Neutrophil (primary cell): ENCODE measurements around the gene OR4K14.

ENCODE experiments used
- H3K27ac ChIP-seq: fragments of 200-600 bp; sonication (generic); 2 replicates; pipeline ENCODE4 v1.5.1; 2016; ENCODE audit warnings: mild to moderate bottlenecking, moderate library complexity
- H3K27me3 ChIP-seq: fragments of 200-600 bp; sonication (generic); 2 replicates; pipeline ENCODE4 v1.6.0; 2016; ENCODE audit warnings: mild to moderate bottlenecking
- H3K36me3 ChIP-seq: fragments of 200-600 bp; sonication (generic); 2 replicates; pipeline ENCODE4 v1.5.1; 2017
- H3K4me1 ChIP-seq, 2 experiments: fragments of 200-600 bp in 1 of 2; sonication (generic) in 1 of 2; 1 replicate in 1 of 2; 2 replicates in 1 of 2; pipeline versions ENCODE4 v1.5.1 to v1.6.1; 2013 to 2016; ENCODE audit warnings: low read depth in 1 of 2, low read length in 1 of 2, mild to moderate bottlenecking in 1 of 2, moderate library complexity in 1 of 2; ENCODE audit not compliant: control insufficient read depth in 1 of 2, insufficient read depth in 1 of 2
- H3K4me3 ChIP-seq, 2 experiments: fragments of 200-600 bp in 1 of 2; sonication (generic) in 1 of 2; 1 replicate in 1 of 2; 2 replicates in 1 of 2; pipeline ENCODE4 v1.5.1; 2013 to 2016; ENCODE audit warnings: low read depth in 1 of 2, low read length in 1 of 2, mild to moderate bottlenecking in 1 of 2, moderate library complexity in 1 of 2
- H3K9me3 ChIP-seq: fragments of 200-600 bp; sonication (generic); 2 replicates; pipeline ENCODE4 v1.5.1; 2016
- TF ChIP-seq, protein P1 (sequence below): fragments of 200-600 bp; sonication (generic); IDR thresholded peaks from 2 replicates; pipeline ENCODE4 v1.5.1; 2016; ENCODE audit warnings: antibody characterized with exemption

The OR4K14 gene

GRCh38 chr14:20035449-20035848 is 16.3 kb upstream of the OR4K14 start:
- Histone ChIP-seq H3K4me1 (no peaks in the 10 kb centered on the region), H3K36me3 (no peaks in the 10 kb centered on the region), H3K9me3 (no peaks in the 10 kb centered on the region), H3K27ac (no peak overlapping the region), H3K4me3 (no peak overlapping the region), H3K27me3 (no peaks in the 10 kb centered on the region)
- TF ChIP-seq, protein P1, sequence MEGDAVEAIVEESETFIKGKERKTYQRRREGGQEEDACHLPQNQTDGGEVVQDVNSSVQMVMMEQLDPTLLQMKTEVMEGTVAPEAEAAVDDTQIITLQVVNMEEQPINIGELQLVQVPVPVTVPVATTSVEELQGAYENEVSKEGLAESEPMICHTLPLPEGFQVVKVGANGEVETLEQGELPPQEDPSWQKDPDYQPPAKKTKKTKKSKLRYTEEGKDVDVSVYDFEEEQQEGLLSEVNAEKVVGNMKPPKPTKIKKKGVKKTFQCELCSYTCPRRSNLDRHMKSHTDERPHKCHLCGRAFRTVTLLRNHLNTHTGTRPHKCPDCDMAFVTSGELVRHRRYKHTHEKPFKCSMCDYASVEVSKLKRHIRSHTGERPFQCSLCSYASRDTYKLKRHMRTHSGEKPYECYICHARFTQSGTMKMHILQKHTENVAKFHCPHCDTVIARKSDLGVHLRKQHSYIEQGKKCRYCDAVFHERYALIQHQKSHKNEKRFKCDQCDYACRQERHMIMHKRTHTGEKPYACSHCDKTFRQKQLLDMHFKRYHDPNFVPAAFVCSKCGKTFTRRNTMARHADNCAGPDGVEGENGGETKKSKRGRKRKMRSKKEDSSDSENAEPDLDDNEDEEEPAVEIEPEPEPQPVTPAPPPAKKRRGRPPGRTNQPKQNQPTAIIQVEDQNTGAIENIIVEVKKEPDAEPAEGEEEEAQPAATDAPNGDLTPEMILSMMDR: no peak

DNA sequence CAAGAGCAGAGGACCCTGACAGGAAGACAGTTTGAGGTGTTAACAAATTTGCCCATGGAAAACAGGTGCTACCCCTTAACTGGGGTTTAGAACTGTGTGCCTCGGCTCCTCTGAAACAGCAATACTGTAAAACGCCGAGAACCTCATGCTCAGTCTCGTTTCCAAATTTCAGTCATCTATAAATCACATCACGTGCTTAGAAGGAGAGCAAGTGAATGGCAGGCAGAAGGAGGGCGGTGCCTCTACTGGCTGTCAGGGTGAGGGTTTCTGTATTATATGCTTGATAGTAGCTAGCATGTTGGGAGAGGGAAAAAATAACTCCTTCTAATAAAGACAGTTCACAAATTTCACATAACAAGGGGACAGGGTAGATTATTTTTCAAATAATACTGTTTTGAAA is 12.0 kb upstream of the OR4K14 start:
- Histone ChIP-seq H3K4me3 (no peak overlapping the region), H3K4me1 (no peaks in the 10 kb centered on the region), H3K27ac (no peak overlapping the region), H3K27me3 (no peaks in the 10 kb centered on the region), H3K9me3 (no peaks in the 10 kb centered on the region), H3K36me3 (no peaks in the 10 kb centered on the region)
- TF ChIP-seq, protein P1: no peak

DNA sequence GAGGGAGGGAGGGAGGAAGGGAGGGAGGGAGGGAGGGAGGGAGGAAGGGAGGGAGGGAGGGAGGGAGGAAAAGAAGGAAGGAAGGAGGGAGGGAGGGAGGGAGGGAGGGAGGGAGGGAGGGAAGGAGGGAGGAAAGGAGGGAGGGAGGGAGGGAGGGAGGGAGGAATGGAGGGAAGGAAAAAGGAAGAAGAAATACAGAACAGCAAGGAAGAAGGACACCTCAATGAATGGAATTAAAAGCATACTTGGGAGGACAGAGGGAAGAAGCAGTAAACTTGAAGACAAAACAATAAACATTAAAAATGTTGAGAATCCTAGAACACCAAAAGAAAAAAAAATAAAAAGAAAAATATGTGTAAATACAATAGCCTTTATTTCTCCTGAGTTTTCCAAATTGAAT is 11.0 kb downstream of the OR4K14 start:
- no peaks in the 10 kb centered on the region for H3K9me3 ChIP-seq
- H3K4me1 ChIP-seq: peaks cover 0 to 5% of the 10 kb centered on the region in 2 experiments
- no peak overlapping the region for H3K4me3 ChIP-seq
- H3K27me3 ChIP-seq: no peaks in the 10 kb centered on the region
- no peak overlapping the region for H3K27ac ChIP-seq
- no peaks in the 10 kb centered on the region for H3K36me3 ChIP-seq
- TF ChIP-seq, protein P1: no peak

- no peaks in the 10 kb centered on the region for H3K36me3 ChIP-seq
- H3K9me3 ChIP-seq: no peaks in the 10 kb centered on the region
- H3K4me3 ChIP-seq: no peak overlapping the region
- no peak overlapping the region for H3K27ac ChIP-seq
- no peaks in the 10 kb centered on the region for H3K27me3 ChIP-seq
- no peaks in the 10 kb centered on the region for H3K4me1 ChIP-seq
- TF ChIP-seq, protein P1: no peak
These were observed 16.8 kb downstream of the OR4K14 start for GRCh38 chr14:20002319-20002718.

- Histone ChIP-seq H3K27me3 (no peaks in the 10 kb centered on the region), H3K9me3 (no peaks in the 10 kb centered on the region), H3K27ac (no peak within 1 kb of the TSS), H3K4me3 (no peak within 1 kb of the TSS), H3K36me3 (no peaks in the 10 kb centered on the region), H3K4me1 (no peaks in the 10 kb centered on the region)
- TF ChIP-seq, protein P1: no peak
These were observed 17.2 kb downstream of the OR4K14 start, which contains the start of gene OR4Q2 for GRCh38 chr14:20001863-20002262. TSS of gene OR4Q2 (plus strand) at chr14:20002163.

DNA sequence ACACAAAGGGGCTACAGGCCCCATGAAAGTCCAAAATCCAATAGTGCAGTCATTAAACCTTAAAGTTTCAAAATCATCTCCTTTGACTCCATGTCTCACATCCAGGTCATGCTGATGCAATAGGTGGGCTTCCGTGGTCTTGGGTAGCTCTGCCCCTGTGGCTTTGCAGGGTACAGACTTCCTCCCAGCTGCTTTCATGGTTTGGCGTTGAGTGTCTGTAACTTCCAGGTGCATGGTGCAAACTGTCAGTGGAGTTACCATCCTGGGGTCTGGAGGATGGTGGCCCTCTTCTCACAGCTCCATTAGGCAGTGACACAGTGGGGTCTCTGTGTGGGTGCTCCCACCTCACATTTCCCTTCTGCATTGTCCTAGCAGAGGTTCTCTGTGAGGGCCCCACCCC is 25.7 kb downstream of the OR4K14 start:
- Histone ChIP-seq H3K4me1 (no peaks in the 10 kb centered on the region), H3K27ac (no peak overlapping the region), H3K36me3 (no peaks in the 10 kb centered on the region), H3K4me3 (no peak overlapping the region), H3K9me3 (no peaks in the 10 kb centered on the region), H3K27me3 (no peaks in the 10 kb centered on the region)
- TF ChIP-seq, protein P1: no peak
